Ishikawa (cell line): ENCODE measurements around the gene PRCC.

ENCODE experiments used
- CEBPB ChIP-seq: IDR thresholded peaks from 2 replicates; pipeline ENCODE4 v1.6.1; 2012
- EP300 ChIP-seq: IDR thresholded peaks from 2 replicates; pipeline ENCODE4 v1.6.1; 2012; ENCODE audit warnings: borderline replicate concordance
- NFIC ChIP-seq: IDR thresholded peaks from 2 replicates; pipeline ENCODE4 v1.6.1; 2012
- REST ChIP-seq: IDR thresholded peaks from 2 replicates; pipeline ENCODE4 v1.6.1; 2012; ENCODE audit warnings: low read depth, mild to moderate bottlenecking
- TAF1 ChIP-seq: IDR thresholded peaks from 2 replicates; pipeline ENCODE4 v1.6.1; 2012; ENCODE audit warnings: low read depth, mild to moderate bottlenecking
- TEAD4 ChIP-seq: IDR thresholded peaks from 2 replicates; pipeline ENCODE4 v1.6.1; 2012
- USF1 ChIP-seq: IDR thresholded peaks from 2 replicates; pipeline ENCODE4 v1.6.1; 2012
- YY1 ChIP-seq: IDR thresholded peaks from 2 replicates; pipeline ENCODE4 v1.6.1; 2012; ENCODE audit warnings: low read depth
- TF ChIP-seq, protein P1 (sequence below): IDR thresholded peaks from 2 replicates; pipeline ENCODE4 v1.6.1; 2012

- TF ChIP-seq CEBPB = no peak
- no peak for TF ChIP-seq REST
- TF ChIP-seq TEAD4 = no peak
- TF ChIP-seq TAF1 = no peak
- no peak for TF ChIP-seq EP300
- TF ChIP-seq USF1 = no peak
- no peak for TF ChIP-seq NFIC
- TF ChIP-seq, protein P1, sequence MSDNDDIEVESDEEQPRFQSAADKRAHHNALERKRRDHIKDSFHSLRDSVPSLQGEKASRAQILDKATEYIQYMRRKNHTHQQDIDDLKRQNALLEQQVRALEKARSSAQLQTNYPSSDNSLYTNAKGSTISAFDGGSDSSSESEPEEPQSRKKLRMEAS = no peak
- TF ChIP-seq YY1 = no peak
Measured at GRCh38 chr1:156785458-156785857, 18.1 kb downstream of the PRCC start.
